GM21447 (cell line): ENCODE measurements around the gene UBN1.
A peak's percentile ranks its signal among the peaks of the same experiment; 100 is the strongest.

ENCODE experiments used
- ATAC-seq: cut with Tn5 transposase; IDR thresholded peaks from one replicate; pipeline ENCODE4 v1.9.1; 2021; ENCODE audit not compliant: unreplicated experiment

UBN1 gene, protein sequence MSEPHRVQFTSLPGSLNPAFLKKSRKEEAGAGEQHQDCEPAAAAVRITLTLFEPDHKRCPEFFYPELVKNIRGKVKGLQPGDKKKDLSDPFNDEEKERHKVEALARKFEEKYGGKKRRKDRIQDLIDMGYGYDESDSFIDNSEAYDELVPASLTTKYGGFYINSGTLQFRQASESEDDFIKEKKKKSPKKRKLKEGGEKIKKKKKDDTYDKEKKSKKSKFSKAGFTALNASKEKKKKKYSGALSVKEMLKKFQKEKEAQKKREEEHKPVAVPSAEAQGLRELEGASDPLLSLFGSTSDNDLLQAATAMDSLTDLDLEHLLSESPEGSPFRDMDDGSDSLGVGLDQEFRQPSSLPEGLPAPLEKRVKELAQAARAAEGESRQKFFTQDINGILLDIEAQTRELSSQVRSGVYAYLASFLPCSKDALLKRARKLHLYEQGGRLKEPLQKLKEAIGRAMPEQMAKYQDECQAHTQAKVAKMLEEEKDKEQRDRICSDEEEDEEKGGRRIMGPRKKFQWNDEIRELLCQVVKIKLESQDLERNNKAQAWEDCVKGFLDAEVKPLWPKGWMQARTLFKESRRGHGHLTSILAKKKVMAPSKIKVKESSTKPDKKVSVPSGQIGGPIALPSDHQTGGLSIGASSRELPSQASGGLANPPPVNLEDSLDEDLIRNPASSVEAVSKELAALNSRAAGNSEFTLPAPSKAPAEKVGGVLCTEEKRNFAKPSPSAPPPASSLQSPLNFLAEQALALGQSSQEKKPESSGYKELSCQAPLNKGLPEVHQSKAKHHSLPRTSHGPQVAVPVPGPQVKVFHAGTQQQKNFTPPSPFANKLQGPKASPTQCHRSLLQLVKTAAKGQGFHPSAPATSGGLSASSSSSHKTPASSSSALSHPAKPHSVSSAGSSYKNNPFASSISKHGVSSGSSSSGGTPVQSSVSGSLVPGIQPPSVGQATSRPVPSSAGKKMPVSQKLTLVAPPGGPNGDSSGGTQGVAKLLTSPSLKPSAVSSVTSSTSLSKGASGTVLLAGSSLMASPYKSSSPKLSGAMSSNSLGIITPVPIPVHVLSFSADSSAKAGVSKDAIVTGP (N-terminal part only)

DNA sequence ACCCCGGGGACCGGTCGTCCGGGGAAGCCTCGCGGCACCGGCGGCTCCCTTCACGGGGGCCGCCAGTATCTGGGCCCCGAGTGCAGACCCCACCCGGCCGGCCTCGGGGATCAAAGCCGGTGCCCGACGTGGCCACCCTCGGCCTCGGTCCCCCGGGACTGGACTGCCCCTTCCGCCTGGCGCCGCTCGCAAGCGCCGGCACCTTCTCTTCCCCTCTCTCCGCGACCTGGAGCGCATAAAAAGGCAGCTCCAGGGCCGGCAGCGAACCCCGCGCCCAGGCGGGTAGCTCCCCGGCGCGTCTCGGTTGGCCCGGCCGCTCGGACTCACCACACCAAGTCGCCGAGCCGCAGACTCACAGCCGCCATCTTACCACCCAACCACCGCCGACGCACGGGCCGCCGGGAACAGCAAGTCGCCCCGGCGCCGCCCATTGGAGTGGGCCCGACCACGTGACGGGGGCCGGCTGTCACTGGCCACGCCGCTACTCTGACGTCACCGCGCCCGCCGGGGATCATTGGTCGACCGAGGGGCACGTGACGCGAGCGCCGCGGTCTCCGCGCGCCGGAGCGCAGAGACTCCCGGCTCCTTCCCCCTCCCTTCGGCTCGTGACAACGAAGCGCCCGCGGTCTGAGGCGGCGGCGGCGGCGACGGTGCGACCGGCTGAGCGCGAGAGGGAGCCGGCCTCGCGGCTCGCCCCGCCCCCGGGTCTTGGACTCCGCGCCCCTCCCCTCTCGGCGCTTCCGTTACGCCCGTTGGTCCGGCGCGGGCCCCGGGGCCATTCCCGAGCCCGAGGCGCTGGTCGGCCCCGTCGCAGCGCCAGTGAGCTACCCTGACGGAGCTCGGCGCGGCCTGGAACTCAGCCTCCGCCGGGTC lies at the start of gene UBN1, which contains the start of gene GLYR1:
Gene UBN1 (plus strand): TSS at position 581 of the 873 bp plus-strand sequence. CDS start 5,437 bp downstream, outside the sequence.
Gene GLYR1 (minus strand): TSS at position 388 of the 873 bp plus-strand sequence. CDS start 23 bp downstream, at position 365.
- peak; percentile 82 for ATAC-seq

- ATAC-seq: no peak
Measured at GRCh38 chr16:4797805-4798252, 49.5 kb upstream of the UBN1 start.

DNA sequence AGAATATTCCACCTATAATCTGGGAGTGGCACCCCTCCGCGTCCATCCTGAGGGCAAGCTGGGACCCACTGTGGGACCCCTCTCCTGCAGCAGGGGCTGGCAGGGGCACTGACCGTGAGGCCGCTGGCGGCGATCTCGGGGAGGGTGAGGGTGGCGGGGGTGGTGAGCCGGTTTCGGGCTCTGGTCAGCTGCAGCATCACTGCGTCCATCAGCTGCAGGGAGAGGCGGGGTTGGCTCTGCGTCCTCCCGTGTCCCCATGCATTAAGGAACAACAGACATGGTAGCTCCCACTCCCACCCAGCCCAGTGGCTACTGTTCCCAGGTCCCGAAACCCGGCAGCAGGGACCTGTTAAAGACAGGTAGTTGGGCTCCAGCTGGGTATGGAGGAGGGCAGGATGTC lies 48.8 kb upstream of the UBN1 start:
- no peak for ATAC-seq

DNA sequence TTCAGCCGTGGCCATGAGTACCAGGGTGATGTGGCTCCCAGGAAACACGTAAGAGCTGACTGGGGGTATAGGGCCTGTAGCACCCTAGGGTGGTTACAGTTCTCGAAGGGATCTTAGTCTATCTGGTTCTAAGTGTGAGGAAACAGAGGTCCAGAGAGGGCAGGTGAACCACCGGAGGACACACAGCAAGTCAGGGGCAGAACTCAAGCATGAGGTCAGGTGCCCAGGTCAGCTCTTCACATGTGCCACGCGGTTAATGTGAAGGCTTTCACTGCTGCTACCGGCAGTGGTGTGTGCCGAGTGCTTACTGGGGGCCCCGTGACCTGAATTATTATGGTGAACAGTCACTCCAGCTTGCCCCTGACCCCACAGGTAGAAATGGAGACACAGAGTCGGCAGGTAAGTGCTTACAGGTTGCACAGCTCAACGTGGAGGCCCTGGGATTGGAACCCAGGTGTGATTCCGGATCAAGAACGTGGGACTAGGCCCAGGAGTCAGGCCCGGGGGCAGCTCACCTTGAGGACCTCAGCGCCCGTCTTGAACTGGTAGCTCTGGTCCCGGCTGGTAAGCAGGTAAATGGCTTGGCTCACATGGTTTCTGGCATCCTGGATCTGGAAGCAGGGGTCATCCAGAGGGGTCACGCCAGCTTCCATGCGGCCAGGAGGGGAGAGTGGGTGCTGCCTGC lies 48.0 kb upstream of the UBN1 start:
- ATAC-seq: no peak

GRCh38 chr16:4800290-4801041 lies 46.8 kb upstream of the UBN1 start:
- ATAC-seq: no peak

GRCh38 chr16:4801051-4801961 lies 46.0 kb upstream of the UBN1 start:
- ATAC-seq: no peak

- ATAC-seq: peak; percentile 47
Measured at GRCh38 chr16:4801962-4802658, 45.2 kb upstream of the UBN1 start, which contains the start of gene ROGDI. TSS of gene ROGDI (minus strand) at chr16:4802633. CDS start at chr16:4802571, 62 bp downstream.

- ATAC-seq: peak; percentile 91
Measured at GRCh38 chr16:4802659-4803287, 44.5 kb upstream of the UBN1 start.

DNA sequence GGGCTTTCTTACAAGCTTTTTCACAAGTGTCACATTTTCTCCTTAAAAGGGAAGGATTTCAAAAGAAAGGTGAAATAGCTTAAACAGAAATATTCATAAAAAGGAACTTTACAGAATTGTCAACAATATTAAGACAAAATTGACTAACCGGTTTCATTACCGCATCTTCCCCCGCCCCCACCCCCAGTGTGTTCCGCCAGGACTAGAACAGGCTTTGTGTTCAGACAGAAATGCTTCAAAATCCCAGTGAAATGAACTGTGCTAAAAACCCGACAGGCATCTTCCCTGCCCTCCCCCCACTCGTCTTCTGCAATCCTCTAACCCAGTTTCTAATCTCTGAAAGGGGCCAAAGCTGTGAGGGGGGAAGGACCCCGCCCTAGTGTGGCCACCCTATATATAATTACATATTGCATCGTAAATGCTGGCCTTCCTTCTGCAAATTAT lies 43.9 kb upstream of the UBN1 start:
- no peak for ATAC-seq

- ATAC-seq: no peak
Measured at GRCh38 chr16:4803898-4804762, 43.2 kb upstream of the UBN1 start.

- ATAC-seq: no peak
Measured at GRCh38 chr16:4805231-4805630, 42.0 kb upstream of the UBN1 start.

DNA sequence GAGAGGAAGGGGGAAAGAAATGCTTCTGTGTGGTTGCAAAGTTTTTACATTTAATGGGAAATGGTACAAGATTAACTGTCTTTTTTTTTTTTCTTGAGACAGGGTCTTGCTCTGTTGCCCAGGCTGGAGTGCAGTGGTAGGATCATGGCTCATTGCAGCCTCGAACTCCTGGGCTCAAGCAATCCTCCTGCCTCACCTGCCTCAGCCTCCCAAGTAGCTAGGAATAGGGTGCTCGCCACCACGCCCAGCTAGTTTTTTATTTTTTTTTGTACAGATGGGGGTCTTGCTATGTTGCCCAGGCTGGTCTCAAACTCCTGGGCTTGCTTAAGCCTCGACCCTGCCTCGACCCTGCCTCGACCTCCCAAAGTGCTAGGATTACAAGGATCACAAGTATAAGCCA lies 41.0 kb upstream of the UBN1 start:
- ATAC-seq: no peak

DNA sequence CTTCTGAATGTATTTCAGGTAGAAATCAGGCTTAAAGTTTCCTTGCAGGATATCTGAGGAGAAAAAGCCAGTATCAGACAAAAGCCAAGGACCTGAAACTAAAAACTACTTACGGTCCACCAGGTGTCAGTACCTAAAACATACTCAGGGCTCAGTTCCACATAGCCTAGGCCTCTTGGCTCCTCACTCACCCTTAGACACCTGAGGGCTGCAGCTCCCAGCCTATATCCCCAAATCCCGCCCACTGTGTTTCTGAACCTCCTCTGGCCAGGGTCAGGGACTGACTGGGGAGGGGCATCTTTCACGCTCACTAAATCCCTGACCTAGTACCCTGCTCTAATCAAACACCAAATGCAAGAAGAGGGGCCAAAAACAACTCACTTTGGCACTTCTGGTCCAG lies 36.0 kb upstream of the UBN1 start:
- ATAC-seq: no peak

- no peak for ATAC-seq
Measured at GRCh38 chr16:4811773-4812172, 35.5 kb upstream of the UBN1 start.

GRCh38 chr16:4813251-4814003 lies 33.9 kb upstream of the UBN1 start:
- no peak for ATAC-seq
